Activated CD4-positive, alpha-beta T cell treated with anti-CD3 and anti-CD28 coated beads, Interleukin-2, amount 50 U/mL, for 48 hours (primary cell): ENCODE measurements around the gene SPAAR.
"Not testable (repeated sequence)": the region's sequence is repeated elsewhere in the genome, so short reads cannot be mapped to it uniquely, and the experiment has no call there.

Experiments
- DNase-seq, 2 experiments: peaks; one replicate each; pipeline ENCODE4 v3.0.0-alpha.2; 2020

Gene SPAAR

GRCh38 chr9:35923927-35924763 lies 14.9 kb downstream of the SPAAR start:
- DNase-seq = peak; percentile 43 to 60

GRCh38 chr9:35928591-35929452 lies 19.5 kb downstream of the SPAAR start:
- DNase-seq = no peak

- no peak for DNase-seq
Measured at GRCh38 chr9:35929453-35929718, 20.1 kb downstream of the SPAAR start.

DNA sequence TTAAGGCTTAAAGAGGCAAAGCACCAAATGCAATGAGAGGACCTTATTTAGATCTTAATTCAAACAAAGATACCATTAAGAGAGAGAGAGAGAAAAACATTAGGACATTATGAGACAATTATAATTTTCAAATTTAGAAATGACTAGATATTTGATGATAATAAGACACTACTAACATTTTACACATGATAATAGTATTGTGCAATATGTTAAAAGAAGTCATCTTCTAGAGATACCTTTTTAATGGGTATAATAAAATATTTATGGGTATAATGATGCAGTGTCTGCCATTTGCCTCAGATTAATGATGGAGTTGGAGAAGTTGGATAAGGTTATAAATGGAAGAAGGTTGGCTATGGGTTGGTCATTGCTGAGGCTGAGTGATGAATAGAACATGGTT lies 21.2 kb downstream of the SPAAR start:
- no peak for DNase-seq

GRCh38 chr9:35930989-35931388 lies 21.7 kb downstream of the SPAAR start:
- no peak for DNase-seq

DNA sequence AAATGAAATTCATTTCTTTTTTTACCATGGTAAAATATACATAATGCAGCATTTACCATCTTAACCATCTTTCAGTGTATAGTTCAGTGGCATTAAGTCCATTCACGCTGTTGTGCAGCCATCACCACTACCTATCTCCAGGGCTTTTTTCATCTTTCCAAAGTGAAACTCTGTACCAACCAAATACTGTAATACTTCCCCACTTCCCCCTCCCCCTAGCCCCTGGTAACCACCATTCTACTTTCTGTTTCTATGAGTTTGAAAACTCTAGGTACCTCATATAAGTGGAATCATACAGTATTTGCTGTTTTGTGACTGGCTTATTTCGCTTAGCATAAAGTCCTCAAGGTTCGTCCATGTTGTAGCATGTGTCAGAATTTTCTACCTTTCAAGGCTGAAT lies 23.4 kb downstream of the SPAAR start:
- no peak for DNase-seq

DNA sequence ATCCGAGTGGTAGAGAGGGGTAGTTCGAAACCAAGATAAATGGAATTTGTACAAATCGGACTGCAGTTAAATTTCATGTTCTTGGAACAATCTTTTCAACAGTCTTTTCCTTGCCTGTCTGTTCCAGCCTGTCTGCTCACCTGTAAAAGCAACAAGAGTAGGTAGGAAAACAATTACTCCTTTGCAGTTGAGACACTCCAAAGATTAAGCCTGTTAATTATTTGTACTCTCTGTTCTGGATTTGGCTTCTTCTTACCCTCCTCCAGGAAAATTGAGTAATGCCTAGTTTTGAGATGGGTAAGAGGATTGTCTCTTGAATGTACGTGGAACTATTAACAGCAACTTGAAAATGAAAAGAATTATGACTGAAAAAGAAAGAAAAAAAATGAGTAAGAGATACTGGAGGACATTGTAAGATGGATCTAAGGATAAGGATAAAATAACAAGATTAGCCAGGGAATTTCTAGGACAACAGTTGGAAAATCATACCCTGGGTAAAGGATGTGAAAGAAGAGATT lies 24.3 kb downstream of the SPAAR start:
- DNase-seq = no peak

DNA sequence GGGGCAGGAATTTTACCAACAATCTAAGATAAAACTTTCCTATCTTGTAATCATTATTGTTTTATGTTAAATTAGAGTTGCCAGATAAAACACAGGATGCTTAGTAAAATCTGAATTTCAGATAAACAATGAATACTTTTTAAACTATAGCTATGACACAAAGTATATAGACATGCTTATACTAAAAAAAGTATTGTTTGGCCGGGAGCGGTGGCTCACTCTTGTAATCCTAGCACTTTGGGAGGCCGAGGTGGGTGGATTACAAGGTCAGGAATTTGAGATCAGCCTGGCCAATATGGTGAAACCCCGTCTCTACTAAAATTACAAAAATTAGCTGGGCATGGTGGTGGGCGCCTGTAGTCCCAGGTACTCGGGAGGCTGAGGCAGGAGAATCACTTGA lies 24.8 kb downstream of the SPAAR start:
- not testable (repeated sequence) for DNase-seq

- no peak for DNase-seq
Measured at GRCh38 chr9:35935261-35935660, 26.0 kb downstream of the SPAAR start.

- no peak for DNase-seq
Measured at GRCh38 chr9:35935755-35936509, 26.6 kb downstream of the SPAAR start.

GRCh38 chr9:35937227-35937626 lies 27.9 kb downstream of the SPAAR start:
- no peak for DNase-seq

- DNase-seq = no peak
Measured at GRCh38 chr9:35938474-35939356, 29.4 kb downstream of the SPAAR start.

DNA sequence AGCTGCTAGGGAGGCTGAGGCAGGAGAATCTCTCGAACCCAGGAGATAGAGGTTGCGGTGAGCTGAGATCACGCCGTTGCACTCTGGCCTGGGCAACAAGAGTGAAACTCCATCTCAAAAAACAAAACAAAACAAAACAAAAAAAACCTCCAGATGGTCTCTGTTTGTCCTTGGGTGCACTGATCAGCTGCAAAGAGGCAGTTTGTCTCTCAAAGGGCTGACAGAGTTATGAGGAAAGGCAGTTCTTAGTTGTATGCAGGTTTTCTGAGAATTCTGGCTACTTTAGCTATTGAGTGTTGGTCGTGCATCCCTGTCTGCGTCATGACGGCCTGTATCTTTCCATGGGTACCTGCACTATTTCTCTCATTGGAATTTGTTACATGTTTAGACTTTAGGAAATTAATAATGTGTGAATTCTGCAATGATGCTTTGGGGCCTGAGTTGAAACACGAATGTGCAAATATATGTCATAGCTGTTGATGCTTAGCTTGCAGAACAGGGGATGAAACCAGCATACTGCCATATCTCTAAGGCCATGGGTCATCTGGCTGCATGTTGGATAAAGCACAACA lies 30.5 kb downstream of the SPAAR start:
- no peak for DNase-seq

DNA sequence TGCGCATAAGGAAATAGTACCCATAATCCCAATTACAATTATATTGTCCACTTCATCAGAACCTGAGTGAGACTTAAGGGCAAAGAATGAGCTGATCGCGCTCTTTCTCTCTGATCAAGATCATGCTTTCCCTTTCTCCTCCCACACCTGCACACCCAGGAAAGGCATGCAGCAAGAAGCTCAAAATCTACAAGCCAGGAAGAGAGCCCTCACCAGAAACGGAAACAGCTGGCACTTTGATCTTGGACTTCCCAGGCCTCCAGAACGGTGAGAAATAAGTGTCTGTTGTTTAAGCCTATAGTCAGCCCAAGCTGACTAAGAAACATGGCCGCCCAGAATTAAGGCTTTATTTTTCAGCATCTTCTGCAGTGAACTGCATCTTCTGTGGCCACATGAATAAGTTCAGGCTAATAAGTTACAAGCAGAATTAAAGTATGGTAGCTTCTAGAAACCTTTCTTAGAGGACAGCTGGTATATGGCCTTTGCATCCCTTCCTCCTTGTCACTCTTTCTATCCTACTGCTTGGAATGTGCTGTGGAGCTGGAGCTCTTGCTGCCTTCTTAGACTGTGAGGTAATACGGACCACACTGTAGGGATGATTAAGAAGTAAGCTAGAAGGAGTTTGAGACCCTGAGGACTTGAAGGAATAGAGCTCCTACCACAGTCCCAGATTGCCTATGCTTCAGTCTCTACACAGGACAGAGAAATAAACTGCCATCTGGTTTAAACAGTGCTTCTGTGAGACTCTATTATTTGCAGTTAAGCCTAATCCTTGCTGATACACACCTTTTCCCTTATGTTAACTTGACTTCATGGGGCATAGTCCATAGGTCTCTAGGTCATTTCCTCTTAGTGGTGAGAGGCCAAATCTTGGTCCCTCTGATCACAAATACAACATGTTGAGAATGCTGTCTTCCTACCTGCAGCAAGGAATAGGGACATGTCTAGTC lies 31.4 kb downstream of the SPAAR start:
- DNase-seq = peak; percentile 14 to 34

GRCh38 chr9:35942286-35942685 lies 33.0 kb downstream of the SPAAR start:
- DNase-seq = no peak

DNA sequence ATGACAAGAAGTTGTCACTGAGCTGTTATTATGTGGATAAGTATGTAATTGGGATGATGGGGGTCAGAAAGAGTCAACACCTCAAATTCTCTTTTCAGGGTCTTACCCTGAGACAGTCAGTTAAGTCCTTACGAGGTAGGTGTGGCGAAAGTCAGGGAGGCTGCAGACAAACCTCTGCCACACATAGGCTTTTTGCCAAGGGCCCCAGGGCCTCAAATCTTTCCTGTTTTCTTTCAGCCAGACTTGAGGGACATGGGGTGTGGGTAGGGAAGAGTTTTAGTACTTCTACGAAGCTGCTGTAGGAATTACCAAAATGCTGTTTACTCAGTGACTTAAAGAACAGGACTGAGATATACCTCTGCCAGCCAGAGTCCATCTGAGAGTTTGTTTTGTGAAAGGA lies 34.9 kb downstream of the SPAAR start:
- DNase-seq = no peak

- DNase-seq = no peak
Measured at GRCh38 chr9:35944841-35945240, 35.6 kb downstream of the SPAAR start.

GRCh38 chr9:35945341-35946018 lies 36.2 kb downstream of the SPAAR start:
- peak; percentile 76 to 82 for DNase-seq

- no peak for DNase-seq
Measured at GRCh38 chr9:35948451-35948850, 39.2 kb downstream of the SPAAR start.

GRCh38 chr9:35948901-35949318 lies 39.6 kb downstream of the SPAAR start:
- no peak for DNase-seq
